ENCODE results near the gene SMYD3.

Gene SMYD3

DNA sequence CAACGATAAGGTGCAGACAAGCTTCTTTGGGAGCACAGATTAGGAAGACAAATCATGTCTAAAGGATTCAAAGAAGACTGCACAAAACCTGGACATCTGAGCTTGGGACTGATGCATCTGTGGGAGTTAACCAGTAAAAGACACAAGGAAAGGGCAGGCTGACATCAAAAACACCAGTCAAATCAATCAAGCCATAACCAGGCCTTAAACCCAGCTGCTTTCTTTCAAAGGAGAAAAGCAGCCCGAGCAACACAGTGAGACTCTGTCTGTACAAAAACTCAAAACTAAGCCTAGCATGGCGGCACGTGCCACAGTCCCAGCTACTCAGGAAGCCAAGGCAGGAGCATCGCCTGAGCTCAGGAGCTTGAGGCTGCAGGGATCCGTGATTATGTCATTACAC lies 411.6 kb downstream of the SMYD3 start:
- TF ChIP-seq HOXD13 (CRISPR knock-in tag; IDR thresholded peaks at IDR 0.05; ENCODE audit: borderline replicate concordance): no peak
- TF ChIP-seq ZNF2 (tag by site-specific recombination; IDR thresholded peaks at IDR 0.05): no peak
- TF ChIP-seq ZNF140 (tag by site-specific recombination; IDR thresholded peaks at IDR 0.05): no peak
- TF ChIP-seq, protein P1, sequence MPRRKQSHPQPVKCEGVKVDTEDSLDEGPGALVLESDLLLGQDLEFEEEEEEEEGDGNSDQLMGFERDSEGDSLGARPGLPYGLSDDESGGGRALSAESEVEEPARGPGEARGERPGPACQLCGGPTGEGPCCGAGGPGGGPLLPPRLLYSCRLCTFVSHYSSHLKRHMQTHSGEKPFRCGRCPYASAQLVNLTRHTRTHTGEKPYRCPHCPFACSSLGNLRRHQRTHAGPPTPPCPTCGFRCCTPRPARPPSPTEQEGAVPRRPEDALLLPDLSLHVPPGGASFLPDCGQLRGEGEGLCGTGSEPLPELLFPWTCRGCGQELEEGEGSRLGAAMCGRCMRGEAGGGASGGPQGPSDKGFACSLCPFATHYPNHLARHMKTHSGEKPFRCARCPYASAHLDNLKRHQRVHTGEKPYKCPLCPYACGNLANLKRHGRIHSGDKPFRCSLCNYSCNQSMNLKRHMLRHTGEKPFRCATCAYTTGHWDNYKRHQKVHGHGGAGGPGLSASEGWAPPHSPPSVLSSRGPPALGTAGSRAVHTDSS (tag by site-specific recombination; IDR thresholded peaks at IDR 0.05): no peak
- TF ChIP-seq, protein P2, sequence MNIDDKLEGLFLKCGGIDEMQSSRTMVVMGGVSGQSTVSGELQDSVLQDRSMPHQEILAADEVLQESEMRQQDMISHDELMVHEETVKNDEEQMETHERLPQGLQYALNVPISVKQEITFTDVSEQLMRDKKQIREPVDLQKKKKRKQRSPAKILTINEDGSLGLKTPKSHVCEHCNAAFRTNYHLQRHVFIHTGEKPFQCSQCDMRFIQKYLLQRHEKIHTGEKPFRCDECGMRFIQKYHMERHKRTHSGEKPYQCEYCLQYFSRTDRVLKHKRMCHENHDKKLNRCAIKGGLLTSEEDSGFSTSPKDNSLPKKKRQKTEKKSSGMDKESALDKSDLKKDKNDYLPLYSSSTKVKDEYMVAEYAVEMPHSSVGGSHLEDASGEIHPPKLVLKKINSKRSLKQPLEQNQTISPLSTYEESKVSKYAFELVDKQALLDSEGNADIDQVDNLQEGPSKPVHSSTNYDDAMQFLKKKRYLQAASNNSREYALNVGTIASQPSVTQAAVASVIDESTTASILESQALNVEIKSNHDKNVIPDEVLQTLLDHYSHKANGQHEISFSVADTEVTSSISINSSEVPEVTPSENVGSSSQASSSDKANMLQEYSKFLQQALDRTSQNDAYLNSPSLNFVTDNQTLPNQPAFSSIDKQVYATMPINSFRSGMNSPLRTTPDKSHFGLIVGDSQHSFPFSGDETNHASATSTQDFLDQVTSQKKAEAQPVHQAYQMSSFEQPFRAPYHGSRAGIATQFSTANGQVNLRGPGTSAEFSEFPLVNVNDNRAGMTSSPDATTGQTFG (tag by site-specific recombination; IDR thresholded peaks at IDR 0.05; ENCODE audit: borderline replicate concordance): no peak
- no peak for TF ChIP-seq ZFP41 (tag by site-specific recombination; IDR thresholded peaks at IDR 0.05; ENCODE audit: borderline replicate concordance)
- no peak for TF ChIP-seq ZNF302 (tag by site-specific recombination; IDR thresholded peaks at IDR 0.05; ENCODE audit: low read depth)
- TF ChIP-seq ZNF555 (tag by site-specific recombination; conservative IDR thresholded peaks at IDR 0.05): no peak
- TF ChIP-seq ZNF292 (tag by site-specific recombination; IDR thresholded peaks at IDR 0.05; ENCODE audit: borderline replicate concordance, low read depth): no peak
- no peak for TF ChIP-seq ZNF518A (tag by site-specific recombination; conservative IDR thresholded peaks at IDR 0.05; ENCODE audit: low read depth)
- no peak for TF ChIP-seq KLF7 (tag by site-specific recombination; IDR thresholded peaks at IDR 0.05; ENCODE audit: borderline replicate concordance)
- TF ChIP-seq, protein P3, sequence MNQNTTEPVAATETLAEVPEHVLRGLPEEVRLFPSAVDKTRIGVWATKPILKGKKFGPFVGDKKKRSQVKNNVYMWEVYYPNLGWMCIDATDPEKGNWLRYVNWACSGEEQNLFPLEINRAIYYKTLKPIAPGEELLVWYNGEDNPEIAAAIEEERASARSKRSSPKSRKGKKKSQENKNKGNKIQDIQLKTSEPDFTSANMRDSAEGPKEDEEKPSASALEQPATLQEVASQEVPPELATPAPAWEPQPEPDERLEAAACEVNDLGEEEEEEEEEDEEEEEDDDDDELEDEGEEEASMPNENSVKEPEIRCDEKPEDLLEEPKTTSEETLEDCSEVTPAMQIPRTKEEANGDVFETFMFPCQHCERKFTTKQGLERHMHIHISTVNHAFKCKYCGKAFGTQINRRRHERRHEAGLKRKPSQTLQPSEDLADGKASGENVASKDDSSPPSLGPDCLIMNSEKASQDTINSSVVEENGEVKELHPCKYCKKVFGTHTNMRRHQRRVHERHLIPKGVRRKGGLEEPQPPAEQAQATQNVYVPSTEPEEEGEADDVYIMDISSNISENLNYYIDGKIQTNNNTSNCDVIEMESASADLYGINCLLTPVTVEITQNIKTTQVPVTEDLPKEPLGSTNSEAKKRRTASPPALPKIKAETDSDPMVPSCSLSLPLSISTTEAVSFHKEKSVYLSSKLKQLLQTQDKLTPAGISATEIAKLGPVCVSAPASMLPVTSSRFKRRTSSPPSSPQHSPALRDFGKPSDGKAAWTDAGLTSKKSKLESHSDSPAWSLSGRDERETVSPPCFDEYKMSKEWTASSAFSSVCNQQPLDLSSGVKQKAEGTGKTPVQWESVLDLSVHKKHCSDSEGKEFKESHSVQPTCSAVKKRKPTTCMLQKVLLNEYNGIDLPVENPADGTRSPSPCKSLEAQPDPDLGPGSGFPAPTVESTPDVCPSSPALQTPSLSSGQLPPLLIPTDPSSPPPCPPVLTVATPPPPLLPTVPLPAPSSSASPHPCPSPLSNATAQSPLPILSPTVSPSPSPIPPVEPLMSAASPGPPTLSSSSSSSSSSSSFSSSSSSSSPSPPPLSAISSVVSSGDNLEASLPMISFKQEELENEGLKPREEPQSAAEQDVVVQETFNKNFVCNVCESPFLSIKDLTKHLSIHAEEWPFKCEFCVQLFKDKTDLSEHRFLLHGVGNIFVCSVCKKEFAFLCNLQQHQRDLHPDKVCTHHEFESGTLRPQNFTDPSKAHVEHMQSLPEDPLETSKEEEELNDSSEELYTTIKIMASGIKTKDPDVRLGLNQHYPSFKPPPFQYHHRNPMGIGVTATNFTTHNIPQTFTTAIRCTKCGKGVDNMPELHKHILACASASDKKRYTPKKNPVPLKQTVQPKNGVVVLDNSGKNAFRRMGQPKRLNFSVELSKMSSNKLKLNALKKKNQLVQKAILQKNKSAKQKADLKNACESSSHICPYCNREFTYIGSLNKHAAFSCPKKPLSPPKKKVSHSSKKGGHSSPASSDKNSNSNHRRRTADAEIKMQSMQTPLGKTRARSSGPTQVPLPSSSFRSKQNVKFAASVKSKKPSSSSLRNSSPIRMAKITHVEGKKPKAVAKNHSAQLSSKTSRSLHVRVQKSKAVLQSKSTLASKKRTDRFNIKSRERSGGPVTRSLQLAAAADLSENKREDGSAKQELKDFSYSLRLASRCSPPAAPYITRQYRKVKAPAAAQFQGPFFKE (tag by site-specific recombination; IDR thresholded peaks at IDR 0.05; ENCODE audit: borderline replicate concordance): no peak
- no peak for TF ChIP-seq ZNF416 (tag by site-specific recombination; IDR thresholded peaks at IDR 0.05)
- CTCF ChIA-PET: no interaction called here
- Histone ChIP-seq H3K4me1 (ENCODE audit: control insufficient read depth, insufficient read depth, low read length) (no peaks in the 10 kb centered on the region), H3K4me3 (ENCODE audit: low read depth, low read length) (no peak overlapping the region), H3K9me3 (ENCODE audit: control insufficient read depth, insufficient read depth, low read depth, low read length) (no peaks in the 10 kb centered on the region), H3K27ac (ENCODE audit: extremely low read depth, low read depth, low read length) (no peak overlapping the region), H3K36me3 (ENCODE audit: control insufficient read depth in 2 of 2, insufficient read depth in 1 of 2, low read length in 2 of 2) (no peaks in the 10 kb centered on the region)
- POLR2A ChIA-PET: no interaction called here
